ENCODE measurements around the gene ZFHX2. TPM values are rescaled to one million over a fixed set of nuclear protein-coding genes. Genes with fewer than 3 reads are reported as not detected.
A peak's percentile ranks its signal among the peaks of the same experiment; 100 is the strongest.

ZFHX2 gene
- total RNA-seq, 4 donors from 2014 or later = 0.19 to 0.49 (median 0.27) TPM

DNA sequence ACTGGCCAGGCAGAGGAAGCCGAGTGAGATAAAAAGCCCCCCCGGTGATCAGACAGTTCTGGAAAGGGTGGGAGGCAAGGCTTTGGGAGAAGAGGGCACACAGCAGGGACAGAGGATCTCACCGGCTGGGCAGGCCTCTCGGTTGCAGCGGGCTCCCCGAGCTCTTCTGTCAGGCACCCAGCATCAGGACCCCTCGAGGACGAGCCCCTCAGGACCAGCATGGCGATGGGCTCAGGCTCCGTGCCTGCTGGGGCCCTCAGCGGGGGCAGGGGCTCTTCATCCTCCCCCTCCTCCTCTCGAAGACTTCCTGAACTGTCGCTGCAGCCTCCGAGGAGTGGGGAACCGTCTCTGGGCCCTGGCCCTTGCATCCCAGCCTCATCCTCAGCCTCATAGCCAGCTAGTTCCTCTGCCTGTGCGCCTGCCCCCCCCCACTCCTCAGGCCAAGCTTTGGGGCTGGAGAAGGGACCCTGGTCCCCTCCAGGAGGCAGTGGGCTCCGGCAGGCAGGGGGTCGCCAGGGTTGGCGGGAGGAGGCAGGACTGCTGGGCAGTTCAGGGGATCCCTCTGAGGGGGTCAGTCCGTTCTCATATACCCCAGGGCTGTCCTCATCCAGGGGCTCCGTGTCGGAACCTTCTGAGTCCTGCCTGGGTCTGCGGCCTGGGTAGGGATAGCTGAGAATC, 19.4 kb upstream of the ZFHX2 start:
- intact Hi-C loops (cut with DNase I; ENCODE audit: low total_unique reads) = no loop called here
- WGBS, 2 donors = 87 to 88% methylated on average over 22 of the region's 23 CpGs
- H3K4me3 ChIP-seq (ENCODE audit: low read depth, poor library complexity, severe bottlenecking) = no peak overlapping the region
- TF ChIP-seq POLR2A (IDR thresholded peaks at IDR 0.05) = no peak
- TF ChIP-seq, protein P1, sequence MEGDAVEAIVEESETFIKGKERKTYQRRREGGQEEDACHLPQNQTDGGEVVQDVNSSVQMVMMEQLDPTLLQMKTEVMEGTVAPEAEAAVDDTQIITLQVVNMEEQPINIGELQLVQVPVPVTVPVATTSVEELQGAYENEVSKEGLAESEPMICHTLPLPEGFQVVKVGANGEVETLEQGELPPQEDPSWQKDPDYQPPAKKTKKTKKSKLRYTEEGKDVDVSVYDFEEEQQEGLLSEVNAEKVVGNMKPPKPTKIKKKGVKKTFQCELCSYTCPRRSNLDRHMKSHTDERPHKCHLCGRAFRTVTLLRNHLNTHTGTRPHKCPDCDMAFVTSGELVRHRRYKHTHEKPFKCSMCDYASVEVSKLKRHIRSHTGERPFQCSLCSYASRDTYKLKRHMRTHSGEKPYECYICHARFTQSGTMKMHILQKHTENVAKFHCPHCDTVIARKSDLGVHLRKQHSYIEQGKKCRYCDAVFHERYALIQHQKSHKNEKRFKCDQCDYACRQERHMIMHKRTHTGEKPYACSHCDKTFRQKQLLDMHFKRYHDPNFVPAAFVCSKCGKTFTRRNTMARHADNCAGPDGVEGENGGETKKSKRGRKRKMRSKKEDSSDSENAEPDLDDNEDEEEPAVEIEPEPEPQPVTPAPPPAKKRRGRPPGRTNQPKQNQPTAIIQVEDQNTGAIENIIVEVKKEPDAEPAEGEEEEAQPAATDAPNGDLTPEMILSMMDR (IDR thresholded peaks at IDR 0.05) = no peak
- peak in 1 of 2 donors; percentile 80 for DNase-seq (ENCODE audit: low spot score in 2 of 2)

DNA sequence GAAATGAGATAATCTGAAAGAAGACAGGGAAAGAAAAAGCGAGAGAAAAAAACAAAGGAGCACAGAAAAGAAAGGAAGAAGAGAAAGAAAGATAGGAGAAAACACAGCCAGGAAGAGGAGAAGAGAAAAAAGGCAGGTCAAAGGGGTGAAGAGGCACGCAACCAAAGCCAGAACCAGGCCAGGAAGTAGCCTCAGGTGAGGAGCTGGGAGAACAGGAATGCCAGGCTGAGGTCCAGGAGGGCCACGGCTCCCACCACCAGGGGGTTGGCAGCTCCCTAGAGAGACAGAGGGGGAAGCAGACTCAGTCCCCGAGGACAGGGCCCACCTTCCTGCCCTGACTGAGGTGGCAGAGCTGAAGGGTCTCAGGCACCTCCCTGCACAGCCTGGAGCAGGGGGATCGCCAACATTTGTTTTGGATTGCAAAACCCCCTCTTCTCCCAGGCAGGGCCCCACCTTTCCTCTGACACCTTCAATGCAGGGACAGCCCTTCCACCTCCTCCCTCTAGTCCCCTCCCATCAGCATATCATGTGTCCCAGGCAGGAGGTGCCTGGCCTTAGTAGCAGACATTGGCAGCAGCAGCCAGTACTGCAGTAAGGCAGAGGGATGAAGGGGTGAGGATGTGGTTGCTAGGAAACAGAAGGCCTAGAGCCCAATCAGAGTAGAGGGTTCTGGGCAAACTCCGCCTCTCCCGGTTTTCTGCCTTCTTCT, 18.0 kb upstream of the ZFHX2 start:
- no peak for TF ChIP-seq POLR2A (IDR thresholded peaks at IDR 0.05)
- TF ChIP-seq, protein P1 (IDR thresholded peaks at IDR 0.05) = no peak
- no peak overlapping the region for H3K4me3 ChIP-seq (ENCODE audit: low read depth, poor library complexity, severe bottlenecking)
- peak in 1 of 2 donors; percentile 83 for DNase-seq (ENCODE audit: low spot score in 2 of 2)
- intact Hi-C loops (cut with DNase I; ENCODE audit: low total_unique reads) = no loop called here
- 49 to 53% methylated on average over 7 of the region's 7 CpGs for WGBS, 2 donors

DNA sequence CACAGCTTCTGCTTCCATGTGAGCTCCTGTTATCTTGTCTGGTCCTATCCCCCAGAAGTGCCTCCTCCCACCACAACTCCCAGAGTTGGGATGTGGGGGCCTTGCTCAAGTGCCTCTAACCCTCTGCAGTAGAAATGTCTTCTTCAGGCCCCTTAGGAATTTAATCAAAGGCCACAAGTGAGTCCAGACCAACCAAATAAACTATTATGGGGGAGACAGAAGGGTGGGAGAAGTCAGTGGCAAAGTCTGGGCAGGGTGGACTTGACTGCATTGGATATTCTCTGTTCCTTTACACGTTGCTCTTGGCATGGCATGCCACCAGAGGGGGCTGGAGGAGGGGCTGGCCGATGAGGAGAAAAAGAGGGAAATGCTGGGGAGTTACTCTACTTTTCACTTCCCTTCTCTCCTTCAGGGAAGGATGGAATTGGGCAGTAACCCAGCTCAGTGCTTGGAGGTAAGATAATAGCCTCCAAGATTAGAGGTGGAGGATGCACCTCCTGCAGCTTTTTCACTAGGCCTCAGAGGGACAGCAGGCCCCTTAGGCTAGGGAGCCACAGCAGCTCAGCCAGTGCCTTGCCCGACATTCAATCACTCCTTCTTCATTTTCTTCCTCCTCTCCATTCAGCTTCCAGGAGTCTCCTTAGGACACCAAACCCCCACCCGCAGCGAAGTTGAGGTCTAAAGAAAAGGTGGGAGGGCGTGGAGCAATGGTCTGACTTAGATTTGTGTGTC, 17.2 kb upstream of the ZFHX2 start:
- 54 to 61% methylated on average over 6 of the region's 6 CpGs for WGBS, 2 donors

DNA sequence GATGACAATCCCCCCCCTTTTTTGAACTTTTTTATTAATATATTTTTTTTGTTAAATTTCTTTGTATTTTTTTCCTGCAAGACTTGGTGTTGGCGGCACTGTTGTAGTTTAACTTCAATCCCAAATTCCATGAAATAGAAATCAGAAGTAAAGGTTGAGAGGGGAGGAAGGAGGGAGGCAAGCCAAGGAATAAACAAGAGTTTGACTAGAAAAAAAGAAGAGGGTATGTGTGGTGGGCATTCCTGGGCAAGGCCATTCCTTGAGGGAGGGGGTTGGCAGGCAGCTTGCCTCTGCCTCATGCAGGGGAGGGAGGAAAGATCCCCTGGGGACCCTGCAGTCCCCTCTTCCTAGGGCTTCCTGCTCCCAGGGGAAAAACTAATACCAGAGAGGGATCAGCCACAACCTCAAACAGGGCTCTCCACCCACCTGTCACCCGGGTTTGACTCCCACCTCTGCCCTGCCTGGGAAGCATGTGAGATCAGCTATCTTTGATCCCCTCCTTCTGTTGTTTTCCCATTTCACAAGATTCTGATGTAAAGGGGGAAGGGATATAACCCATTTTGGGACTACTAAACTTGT, 16.5 kb upstream of the ZFHX2 start:
- intact Hi-C loops (cut with DNase I; ENCODE audit: low total_unique reads) = no loop called here
- no peak overlapping the region for H3K4me3 ChIP-seq (ENCODE audit: low read depth, poor library complexity, severe bottlenecking)
- WGBS, 2 donors = 59 to 73% methylated on average over 2 of the region's 2 CpGs
- TF ChIP-seq, protein P1 (IDR thresholded peaks at IDR 0.05) = no peak
- TF ChIP-seq POLR2A (IDR thresholded peaks at IDR 0.05) = no peak
- DNase-seq (ENCODE audit: low spot score in 2 of 2) = peak in 1 of 2 donors; percentile 80

More for the DNA sequence above, 17.2 kb upstream of the ZFHX2 start:
- TF ChIP-seq, protein P1 (IDR thresholded peaks at IDR 0.05) = no peak
- no peak overlapping the region for H3K4me3 ChIP-seq (ENCODE audit: low read depth, poor library complexity, severe bottlenecking)
- DNase-seq (ENCODE audit: low spot score in 2 of 2) = peak in 1 of 2 donors; percentile 83
- intact Hi-C loops (cut with DNase I; ENCODE audit: low total_unique reads) = no loop called here

DNA sequence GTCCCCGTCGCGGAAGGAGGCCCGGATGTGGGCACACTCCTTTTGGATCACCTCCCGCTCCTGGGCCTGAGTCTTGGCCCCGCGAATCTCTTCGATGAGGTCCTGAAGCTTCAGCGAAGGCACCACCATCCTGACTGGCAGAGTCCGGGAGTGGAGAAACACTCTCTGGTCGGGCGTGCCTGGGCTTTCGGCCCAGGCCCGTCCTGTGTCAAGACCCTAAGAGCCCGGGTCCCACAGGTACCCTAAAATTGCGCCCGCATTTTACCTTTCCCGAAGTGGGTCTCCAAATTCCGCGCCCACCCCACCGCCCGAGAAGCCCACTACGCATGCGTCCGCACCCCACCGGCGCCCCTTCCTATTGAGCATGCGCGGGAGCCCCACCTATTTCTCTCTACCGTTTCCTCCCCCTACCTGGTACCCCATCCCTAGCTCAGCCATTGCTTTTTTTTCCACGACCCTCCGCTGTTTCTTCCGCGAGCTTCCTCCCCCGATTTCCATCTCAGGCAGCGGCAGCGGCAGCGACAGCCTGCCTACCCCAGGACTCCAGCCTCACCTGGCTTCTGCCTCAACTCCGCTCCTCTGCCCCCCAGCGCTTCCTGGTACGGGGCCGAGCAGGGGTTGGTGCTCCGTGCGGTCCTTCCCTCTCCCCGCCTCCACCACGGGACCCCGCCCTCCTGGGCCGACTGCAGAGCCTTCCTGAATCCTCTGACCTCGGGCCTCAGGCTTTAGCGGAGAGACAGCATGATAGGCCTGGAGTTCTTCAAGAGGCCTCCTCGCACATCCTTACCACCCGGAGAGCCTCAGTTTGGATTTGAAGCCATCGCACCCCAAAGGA, 15.8 kb upstream of the ZFHX2 start, which contains the start of gene AP1G2:
Gene AP1G2 (minus strand): TSS at position 606 of the 835 bp plus-strand sequence. CDS start 477 bp downstream, at position 129.
- WGBS, 2 donors = 1% methylated on average over 52 to 53 of the region's 53 CpGs
- peak; percentile 90 to 97 for DNase-seq (ENCODE audit: low spot score in 2 of 2)
- intact Hi-C loops (cut with DNase I; ENCODE audit: low total_unique reads) = no loop called here
- TF ChIP-seq, protein P1 (IDR thresholded peaks at IDR 0.05) = peak in 1 of 3 donors; percentile 31
- TF ChIP-seq POLR2A (IDR thresholded peaks at IDR 0.05) = peak in 1 of 2 donors; percentile 10
- H3K4me3 ChIP-seq (ENCODE audit: low read depth, poor library complexity, severe bottlenecking) = peak within 1 kb of the TSS; percentile 46
